ENCODE data around the gene SMNDC1.
"Not testable (repeated sequence)": the region's sequence is repeated elsewhere in the genome, so short reads cannot be mapped to it uniquely, and the experiment has no call there.

Gene SMNDC1

DNA sequence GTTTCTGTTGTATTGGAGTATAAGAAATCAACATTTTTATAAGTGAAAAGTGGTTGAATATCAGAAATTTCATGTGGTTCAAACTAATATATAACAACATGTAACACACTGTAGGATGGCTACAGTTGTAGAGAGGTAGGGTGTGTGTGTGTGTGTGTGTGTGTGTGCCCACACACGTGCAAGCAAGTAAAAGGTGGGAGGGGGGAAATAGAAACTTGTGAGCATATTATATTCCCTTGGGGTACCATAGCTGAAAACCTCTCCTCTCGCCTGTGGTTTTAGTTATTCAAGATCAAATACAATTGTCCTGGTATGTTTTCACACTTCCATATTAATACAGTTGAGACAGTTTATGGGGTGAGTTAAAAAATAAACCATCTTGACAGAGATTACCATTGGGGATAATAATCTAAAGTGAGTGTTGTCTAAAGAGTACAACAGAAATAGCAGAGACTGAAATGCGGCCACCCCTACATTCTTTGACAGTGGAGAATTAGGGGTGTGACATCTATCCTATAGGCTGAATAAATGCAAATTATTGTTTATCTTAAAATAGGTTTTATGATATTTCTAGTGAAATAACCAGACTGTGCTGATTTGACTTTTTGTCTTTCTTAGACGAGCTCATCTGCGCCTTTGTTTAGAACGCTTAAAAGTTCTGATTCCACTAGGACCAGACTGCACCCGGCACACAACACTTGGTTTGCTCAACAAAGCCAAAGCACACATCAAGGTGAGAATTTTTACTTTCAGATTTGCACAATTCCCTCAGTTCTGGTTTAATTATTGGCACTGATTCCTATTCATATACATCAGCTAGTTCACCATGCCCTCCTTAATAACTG is 25.9 kb downstream of the SMNDC1 start:
- no peak for DNase-seq

GRCh38 chr10:110277591-110277990 is 27.1 kb downstream of the SMNDC1 start:
- DNase-seq, result no peak

- no peak for DNase-seq
Observed at GRCh38 chr10:110276603-110277002, 28.1 kb downstream of the SMNDC1 start.

- DNase-seq, result no peak
Observed at GRCh38 chr10:110275128-110275729, 29.5 kb downstream of the SMNDC1 start.

GRCh38 chr10:110274647-110275046 is 30.1 kb downstream of the SMNDC1 start:
- DNase-seq, result no peak

GRCh38 chr10:110274072-110274627 is 30.6 kb downstream of the SMNDC1 start:
- no peak for DNase-seq

DNA sequence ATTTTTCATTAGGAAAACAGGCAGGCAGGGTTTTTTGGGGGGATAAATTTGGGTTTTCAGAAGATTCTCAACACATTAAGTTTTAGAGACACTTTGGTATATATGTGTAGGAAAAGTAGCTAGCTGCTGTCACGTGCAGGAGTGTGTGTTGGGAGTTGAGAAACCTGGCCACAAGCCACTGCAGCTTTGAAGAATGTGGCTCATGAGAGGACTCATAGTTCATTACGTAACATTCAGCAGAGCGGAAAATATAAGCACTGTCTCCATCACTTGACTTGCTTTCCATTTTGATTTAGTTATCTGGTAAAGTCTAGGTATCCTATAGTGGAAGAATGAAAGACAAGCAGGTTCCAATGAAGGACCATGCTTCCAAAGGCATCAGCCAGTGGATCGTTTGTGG is 31.2 kb downstream of the SMNDC1 start:
- DNase-seq, result no peak

GRCh38 chr10:110272995-110273394 is 31.7 kb downstream of the SMNDC1 start:
- not testable (repeated sequence) for DNase-seq

GRCh38 chr10:110269374-110270318 is 35.1 kb downstream of the SMNDC1 start:
- no peak for DNase-seq

GRCh38 chr10:110268971-110269370 is 35.7 kb downstream of the SMNDC1 start:
- DNase-seq, result no peak

- no peak for DNase-seq
Observed at GRCh38 chr10:110268442-110268841, 36.3 kb downstream of the SMNDC1 start.

- DNase-seq, result no peak
Observed at GRCh38 chr10:110267276-110267675, 37.4 kb downstream of the SMNDC1 start.

- DNase-seq, result no peak
Observed at GRCh38 chr10:110265573-110266193, 39.0 kb downstream of the SMNDC1 start.

DNA sequence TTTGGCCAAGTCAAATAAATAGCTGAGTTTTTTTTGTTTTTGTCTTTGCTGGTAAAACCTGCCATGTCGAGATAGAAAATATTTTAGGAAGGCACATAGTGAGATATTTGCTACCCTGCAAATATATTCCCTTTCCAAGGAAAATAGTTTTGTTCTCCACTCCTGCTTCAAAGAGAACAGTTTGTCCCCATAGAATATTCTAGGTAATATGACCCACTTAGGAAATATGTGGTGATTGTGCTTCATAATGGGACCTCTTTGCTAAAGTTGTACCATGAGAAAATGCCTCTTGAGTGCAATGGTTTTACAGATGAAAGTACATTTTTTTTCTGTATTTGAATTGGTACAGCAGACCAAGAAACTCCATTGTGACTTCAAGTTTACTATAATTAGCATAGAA is 41.6 kb downstream of the SMNDC1 start:
- no peak for DNase-seq

DNA sequence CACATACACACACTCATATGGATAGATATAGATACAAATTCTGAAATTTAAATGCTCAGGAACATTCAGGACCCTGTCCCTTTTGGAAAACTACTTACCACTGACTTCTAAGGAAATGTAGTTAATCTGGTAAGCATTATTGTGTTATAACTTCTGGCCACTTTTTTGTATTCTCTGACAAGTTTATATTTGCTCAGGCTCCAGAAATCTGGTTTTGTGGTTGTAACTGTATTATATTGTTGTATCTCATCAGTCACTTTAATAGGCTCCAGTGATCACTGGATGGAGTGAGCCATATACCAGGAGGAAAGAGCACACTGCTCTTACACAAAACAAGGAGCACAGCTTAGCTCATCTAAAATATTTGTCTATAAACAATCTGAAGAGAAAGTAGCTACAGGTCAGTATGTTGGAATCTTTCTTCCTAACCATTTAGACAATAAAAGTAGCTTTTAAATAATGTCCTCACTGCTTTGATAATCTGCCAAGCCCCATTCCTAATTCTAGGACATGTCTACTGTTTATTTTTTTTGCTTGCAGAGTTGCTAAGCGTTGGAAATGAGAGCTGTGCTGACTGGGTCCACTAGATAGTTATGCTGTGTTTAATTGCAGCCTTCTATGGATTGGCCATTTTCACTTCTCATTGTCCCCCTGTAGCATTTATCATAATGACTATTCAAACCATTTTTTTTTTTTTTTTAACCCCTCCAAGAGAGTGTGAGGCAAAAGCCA is 43.8 kb downstream of the SMNDC1 start:
- no peak for DNase-seq

- DNase-seq, result no peak
Observed at GRCh38 chr10:110259317-110259716, 45.4 kb downstream of the SMNDC1 start.

DNA sequence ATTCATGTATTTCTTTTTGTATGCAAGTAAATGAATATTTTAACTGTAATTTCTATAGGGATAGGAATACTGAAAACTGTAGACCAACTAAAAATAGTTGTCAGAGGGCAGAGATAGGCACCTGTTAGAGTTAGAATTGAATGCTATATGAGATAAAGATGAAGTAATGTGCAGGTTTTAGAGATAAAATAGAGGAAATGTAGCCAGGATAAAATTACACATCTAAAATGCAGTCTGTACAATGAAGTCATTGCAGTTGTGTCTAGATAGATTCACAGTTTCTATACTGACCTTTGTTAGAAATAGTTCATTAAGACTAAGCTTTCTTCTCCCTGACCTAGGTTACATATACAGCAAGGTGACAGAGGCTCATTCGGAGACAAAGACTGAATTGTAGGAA is 46.2 kb downstream of the SMNDC1 start:
- DNase-seq, result no peak

- DNase-seq, result no peak
Observed at GRCh38 chr10:110254467-110254866, 50.3 kb downstream of the SMNDC1 start.

DNA sequence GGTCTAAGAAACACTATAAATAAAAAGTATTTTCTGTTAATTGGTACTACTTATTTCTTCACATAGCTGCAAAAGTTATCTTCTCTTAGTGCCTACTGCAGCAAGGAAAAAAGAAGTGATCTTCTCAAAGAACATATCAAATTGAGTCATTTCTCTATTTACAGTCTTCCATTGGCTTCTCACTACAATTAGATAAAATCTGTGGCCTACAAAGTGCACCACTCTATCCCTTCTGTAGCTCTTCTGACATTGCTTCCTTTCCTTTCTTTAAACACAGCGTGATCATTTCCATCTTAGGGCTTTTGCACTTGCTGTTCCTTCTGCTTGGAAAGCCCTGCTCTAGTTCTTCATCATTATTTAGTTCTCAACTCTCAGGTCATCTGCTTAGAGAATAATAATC is 52.6 kb downstream of the SMNDC1 start:
- no peak for DNase-seq

DNA sequence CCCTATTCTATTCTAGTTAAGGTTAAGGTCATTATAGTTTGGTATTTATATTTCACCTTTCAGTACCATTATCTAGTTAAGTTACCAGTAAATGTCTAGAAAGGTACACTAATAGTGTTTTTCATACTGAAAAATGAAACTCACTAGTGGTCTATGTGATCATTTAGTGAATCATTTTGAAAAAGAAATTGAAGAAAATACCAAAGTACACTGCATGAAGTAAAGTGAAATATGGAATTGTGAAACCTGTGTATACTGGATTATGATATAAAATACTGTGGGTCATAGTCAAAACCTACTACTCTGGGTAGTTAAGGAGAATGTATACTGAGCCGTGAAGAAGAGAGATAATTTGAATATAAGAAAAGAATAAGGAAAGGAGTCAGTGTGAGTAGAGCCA is 53.3 kb downstream of the SMNDC1 start:
- not testable (repeated sequence) for DNase-seq

DNA sequence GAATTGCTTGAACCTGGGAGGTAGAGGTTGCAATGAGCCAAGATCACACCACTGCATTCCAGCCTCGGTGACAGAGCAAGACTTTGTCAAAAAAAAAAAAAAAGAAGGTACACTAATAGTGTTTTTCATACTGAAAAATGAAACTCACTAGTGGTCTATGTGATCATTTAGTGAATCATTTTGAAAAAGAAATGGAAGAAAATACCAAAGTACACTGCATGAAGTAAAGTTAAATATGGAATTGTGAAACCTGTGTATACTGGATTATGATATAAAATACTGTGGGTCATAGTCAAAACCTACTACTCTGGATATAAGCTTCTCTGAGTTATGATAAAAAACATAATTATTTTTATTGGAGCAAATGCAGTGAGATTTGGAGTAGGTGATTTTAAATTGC is 55.2 kb downstream of the SMNDC1 start:
- DNase-seq, result not testable (repeated sequence)

GRCh38 chr10:110247833-110248232 is 56.9 kb downstream of the SMNDC1 start:
- not testable (repeated sequence) for DNase-seq

Measured in SHP77 treated with DMSO at 0.1 percent for 48 hours (cell line).